Nucleus accumbens (tissue), 56 donors: ENCODE results near the gene TRIM26.
A peak's percentile ranks its signal among the peaks of the same experiment; 100 is the strongest.

Source experiments
- DNase-seq, 56 donors: peaks; one replicate each; lab custom pipeline; 2025; lab: John Stamatoyannopoulos, UW

Gene TRIM26

GRCh38 chr6:30211306-30211705 lies 1.9 kb downstream of the TRIM26 start:
- DNase-seq, result no peak

GRCh38 chr6:30207619-30208295 lies 5.4 kb downstream of the TRIM26 start:
- DNase-seq, result peak in 1 of 56 donors; percentile 3

GRCh38 chr6:30206799-30207618 lies 6.2 kb downstream of the TRIM26 start:
- DNase-seq, result no peak

- DNase-seq, result no peak
Observed at GRCh38 chr6:30206152-30206551, 7.1 kb downstream of the TRIM26 start.

GRCh38 chr6:30204116-30204515 lies 9.1 kb downstream of the TRIM26 start:
- no peak for DNase-seq

GRCh38 chr6:30202366-30202765 lies 10.8 kb downstream of the TRIM26 start:
- DNase-seq, result no peak

- no peak for DNase-seq
Observed at GRCh38 chr6:30200551-30201281, 12.5 kb downstream of the TRIM26 start.

GRCh38 chr6:30198166-30199084 lies 14.8 kb downstream of the TRIM26 start:
- DNase-seq, result peak in 3 of 56 donors; percentile 6 to 26 (median 7)

GRCh38 chr6:30196376-30196775 lies 16.8 kb downstream of the TRIM26 start:
- no peak for DNase-seq

- no peak for DNase-seq
Observed at GRCh38 chr6:30195951-30196350, 17.3 kb downstream of the TRIM26 start.

GRCh38 chr6:30194797-30195690 lies 18.2 kb downstream of the TRIM26 start:
- no peak for DNase-seq

GRCh38 chr6:30192076-30192475 lies 21.1 kb downstream of the TRIM26 start:
- DNase-seq, result peak in 33 of 56 donors; percentile 3 to 80 (median 32)

- no peak for DNase-seq
Observed at GRCh38 chr6:30188541-30188940, 24.7 kb downstream of the TRIM26 start.

- no peak for DNase-seq
Observed at GRCh38 chr6:30185846-30186484, 27.2 kb downstream of the TRIM26 start.

- DNase-seq, result no peak
Observed at GRCh38 chr6:30184417-30185031, 28.7 kb downstream of the TRIM26 start.

- DNase-seq, result no peak
Observed at GRCh38 chr6:30180145-30180544, 33.1 kb downstream of the TRIM26 start.

- DNase-seq, result no peak
Observed at GRCh38 chr6:30178837-30179236, 34.4 kb downstream of the TRIM26 start.

- DNase-seq, result no peak
Observed at GRCh38 chr6:30175765-30176164, 37.4 kb downstream of the TRIM26 start.
